Measurements from ENCODE around the gene ACTN4.

The ACTN4 gene

GRCh38 chr19:38674388-38675171 is 27.1 kb downstream of the ACTN4 start:
- Histone ChIP-seq H3K9me3 (ENCODE audit: control insufficient read depth, insufficient read depth, low read length) (no peaks in the 10 kb centered on the region), H3K4me3 (ENCODE audit: low read depth, low read length) (no peak overlapping the region), H3K27ac (ENCODE audit: low read depth, low read length) (peak overlapping the region; percentile 46), H3K9ac (ENCODE audit: low read depth, low read length) (no peak overlapping the region), H3K36me3 (ENCODE audit: control insufficient read depth, insufficient read depth, low read length) (peaks cover 10% of the 10 kb centered on the region; the same call in 1 of the 2 replicates), H3K4me1 (ENCODE audit: control insufficient read depth, insufficient read depth, low read length) (peaks cover 48% of the 10 kb centered on the region), H3K27me3 (ENCODE audit: control insufficient read depth, insufficient read depth, low read length) (no peaks in the 10 kb centered on the region)

- H3K9ac ChIP-seq (ENCODE audit: low read depth, low read length): no peak overlapping the region
- H3K9me3 ChIP-seq (ENCODE audit: control insufficient read depth, insufficient read depth, low read length): no peaks in the 10 kb centered on the region
- H3K27ac ChIP-seq (ENCODE audit: low read depth, low read length): no peak overlapping the region
- peaks cover 10% of the 10 kb centered on the region; the same call in 1 of the 2 replicates for H3K36me3 ChIP-seq (ENCODE audit: control insufficient read depth, insufficient read depth, low read length)
- H3K4me1 ChIP-seq (ENCODE audit: control insufficient read depth, insufficient read depth, low read length): peaks cover 39% of the 10 kb centered on the region
- no peak overlapping the region for H3K4me3 ChIP-seq (ENCODE audit: low read depth, low read length)
- no peaks in the 10 kb centered on the region for H3K27me3 ChIP-seq (ENCODE audit: control insufficient read depth, insufficient read depth, low read length)
Measured at GRCh38 chr19:38675611-38676010, 28.2 kb downstream of the ACTN4 start.

GRCh38 chr19:38676023-38676877 is 28.8 kb downstream of the ACTN4 start:
- Histone ChIP-seq H3K9ac (ENCODE audit: low read depth, low read length) (no peak overlapping the region), H3K4me3 (ENCODE audit: low read depth, low read length) (no peak overlapping the region), H3K27ac (ENCODE audit: low read depth, low read length) (no peak overlapping the region), H3K9me3 (ENCODE audit: control insufficient read depth, insufficient read depth, low read length) (no peaks in the 10 kb centered on the region), H3K36me3 (ENCODE audit: control insufficient read depth, insufficient read depth, low read length) (peaks cover 10% of the 10 kb centered on the region; the same call in 1 of the 2 replicates), H3K4me1 (ENCODE audit: control insufficient read depth, insufficient read depth, low read length) (peaks cover 34% of the 10 kb centered on the region), H3K27me3 (ENCODE audit: control insufficient read depth, insufficient read depth, low read length) (no peaks in the 10 kb centered on the region)

GRCh38 chr19:38676878-38677646 is 29.6 kb downstream of the ACTN4 start:
- H3K4me1 ChIP-seq (ENCODE audit: control insufficient read depth, insufficient read depth, low read length): peaks cover 27% of the 10 kb centered on the region
- H3K27me3 ChIP-seq (ENCODE audit: control insufficient read depth, insufficient read depth, low read length): no peaks in the 10 kb centered on the region
- H3K4me3 ChIP-seq (ENCODE audit: low read depth, low read length): no peak overlapping the region
- no peaks in the 10 kb centered on the region for H3K9me3 ChIP-seq (ENCODE audit: control insufficient read depth, insufficient read depth, low read length)
- H3K36me3 ChIP-seq (ENCODE audit: control insufficient read depth, insufficient read depth, low read length): peaks cover 10% of the 10 kb centered on the region; the same call in 1 of the 2 replicates
- H3K27ac ChIP-seq (ENCODE audit: low read depth, low read length): no peak overlapping the region
- H3K9ac ChIP-seq (ENCODE audit: low read depth, low read length): no peak overlapping the region

- H3K4me1 ChIP-seq (ENCODE audit: control insufficient read depth, insufficient read depth, low read length): peaks cover 36% of the 10 kb centered on the region
- H3K36me3 ChIP-seq (ENCODE audit: control insufficient read depth, insufficient read depth, low read length): peaks cover 10% of the 10 kb centered on the region; the same call in 1 of the 2 replicates
- no peaks in the 10 kb centered on the region for H3K27me3 ChIP-seq (ENCODE audit: control insufficient read depth, insufficient read depth, low read length)
- H3K9me3 ChIP-seq (ENCODE audit: control insufficient read depth, insufficient read depth, low read length): no peaks in the 10 kb centered on the region
- H3K9ac ChIP-seq (ENCODE audit: low read depth, low read length): no peak overlapping the region; the same call in 1 of the 2 replicates
- peak overlapping the region; percentile 11 for H3K27ac ChIP-seq (ENCODE audit: low read depth, low read length)
- H3K4me3 ChIP-seq (ENCODE audit: low read depth, low read length): no peak overlapping the region
Measured at GRCh38 chr19:38678217-38678890, 30.9 kb downstream of the ACTN4 start.

GRCh38 chr19:38678891-38679494 is 31.5 kb downstream of the ACTN4 start:
- Histone ChIP-seq H3K27me3 (ENCODE audit: control insufficient read depth, insufficient read depth, low read length) (no peaks in the 10 kb centered on the region), H3K36me3 (ENCODE audit: control insufficient read depth, insufficient read depth, low read length) (peaks cover 10% of the 10 kb centered on the region; the same call in 1 of the 2 replicates), H3K27ac (ENCODE audit: low read depth, low read length) (peak overlapping the region; percentile 11), H3K4me1 (ENCODE audit: control insufficient read depth, insufficient read depth, low read length) (peaks cover 43% of the 10 kb centered on the region), H3K4me3 (ENCODE audit: low read depth, low read length) (no peak overlapping the region), H3K9me3 (ENCODE audit: control insufficient read depth, insufficient read depth, low read length) (no peaks in the 10 kb centered on the region), H3K9ac (ENCODE audit: low read depth, low read length) (no peak overlapping the region)

GRCh38 chr19:38679839-38680238 is 32.4 kb downstream of the ACTN4 start:
- no peak overlapping the region for H3K9ac ChIP-seq (ENCODE audit: low read depth, low read length)
- H3K27me3 ChIP-seq (ENCODE audit: control insufficient read depth, insufficient read depth, low read length): no peaks in the 10 kb centered on the region
- H3K4me1 ChIP-seq (ENCODE audit: control insufficient read depth, insufficient read depth, low read length): peaks cover 45% of the 10 kb centered on the region
- H3K27ac ChIP-seq (ENCODE audit: low read depth, low read length): no peak overlapping the region
- H3K4me3 ChIP-seq (ENCODE audit: low read depth, low read length): no peak overlapping the region
- H3K9me3 ChIP-seq (ENCODE audit: control insufficient read depth, insufficient read depth, low read length): no peaks in the 10 kb centered on the region
- H3K36me3 ChIP-seq (ENCODE audit: control insufficient read depth, insufficient read depth, low read length): peaks cover 10% of the 10 kb centered on the region; the same call in 1 of the 2 replicates

GRCh38 chr19:38682195-38682867 is 34.9 kb downstream of the ACTN4 start:
- Histone ChIP-seq H3K36me3 (ENCODE audit: control insufficient read depth, insufficient read depth, low read length) (peaks cover 2% of the 10 kb centered on the region; the same call in 1 of the 2 replicates), H3K9me3 (ENCODE audit: control insufficient read depth, insufficient read depth, low read length) (no peaks in the 10 kb centered on the region), H3K9ac (ENCODE audit: low read depth, low read length) (peak overlapping the region; percentile 78; the same call in 1 of the 2 replicates), H3K27ac (ENCODE audit: low read depth, low read length) (peak overlapping the region; percentile 98), H3K4me3 (ENCODE audit: low read depth, low read length) (no peak overlapping the region), H3K4me1 (ENCODE audit: control insufficient read depth, insufficient read depth, low read length) (peaks cover 55% of the 10 kb centered on the region), H3K27me3 (ENCODE audit: control insufficient read depth, insufficient read depth, low read length) (no peaks in the 10 kb centered on the region)

- H3K4me3 ChIP-seq (ENCODE audit: low read depth, low read length): no peak overlapping the region
- H3K36me3 ChIP-seq (ENCODE audit: control insufficient read depth, insufficient read depth, low read length): no peaks in the 10 kb centered on the region
- peak overlapping the region; percentile 98 for H3K27ac ChIP-seq (ENCODE audit: low read depth, low read length)
- H3K4me1 ChIP-seq (ENCODE audit: control insufficient read depth, insufficient read depth, low read length): peaks cover 56% of the 10 kb centered on the region
- no peaks in the 10 kb centered on the region for H3K27me3 ChIP-seq (ENCODE audit: control insufficient read depth, insufficient read depth, low read length)
- no peaks in the 10 kb centered on the region for H3K9me3 ChIP-seq (ENCODE audit: control insufficient read depth, insufficient read depth, low read length)
- H3K9ac ChIP-seq (ENCODE audit: low read depth, low read length): peak overlapping the region; percentile 78
Measured at GRCh38 chr19:38682872-38683392, 35.5 kb downstream of the ACTN4 start.
